NCI-H345 treated with DMSO at 0.1 percent for 48 hours (cell line): ENCODE measurements around the gene SRRD.
"Not testable (repeated sequence)": the region's sequence is repeated elsewhere in the genome, so short reads cannot be mapped to it uniquely, and the experiment has no call there.

Experiments used
- DNase-seq: peaks from one replicate; lab custom pipeline; 2025; ENCODE audit not compliant: unreplicated experiment; lab: John Stamatoyannopoulos, UW

Gene SRRD

GRCh38 chr22:26516503-26516902 lies 32.8 kb downstream of the SRRD start:
- DNase-seq: no peak

- no peak for DNase-seq
These were observed 33.8 kb downstream of the SRRD start for GRCh38 chr22:26517429-26517828.

DNA sequence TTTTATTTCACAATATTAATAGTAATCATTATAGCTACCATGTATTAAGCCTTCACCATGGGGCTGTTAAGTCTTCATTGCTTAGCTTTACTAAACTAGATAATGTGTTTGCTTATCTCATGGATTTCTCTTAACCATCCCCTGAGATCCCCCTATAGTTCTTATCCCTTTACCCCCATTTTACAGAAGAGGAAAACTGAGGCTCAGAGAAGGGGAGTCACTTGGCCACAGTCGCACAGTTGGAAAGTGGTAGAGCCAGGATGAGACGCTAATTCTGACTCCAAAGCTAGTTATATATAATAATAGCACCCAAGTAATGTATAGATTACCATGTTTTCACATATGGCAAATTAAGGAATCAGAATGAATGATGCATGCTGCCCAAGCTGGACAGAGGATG lies 38.3 kb downstream of the SRRD start:
- no peak for DNase-seq

GRCh38 chr22:26522592-26522991 lies 38.9 kb downstream of the SRRD start:
- DNase-seq: no peak

GRCh38 chr22:26524870-26525269 lies 41.2 kb downstream of the SRRD start:
- DNase-seq: no peak

- DNase-seq: no peak
These were observed 42.4 kb downstream of the SRRD start for GRCh38 chr22:26525946-26526564.

DNA sequence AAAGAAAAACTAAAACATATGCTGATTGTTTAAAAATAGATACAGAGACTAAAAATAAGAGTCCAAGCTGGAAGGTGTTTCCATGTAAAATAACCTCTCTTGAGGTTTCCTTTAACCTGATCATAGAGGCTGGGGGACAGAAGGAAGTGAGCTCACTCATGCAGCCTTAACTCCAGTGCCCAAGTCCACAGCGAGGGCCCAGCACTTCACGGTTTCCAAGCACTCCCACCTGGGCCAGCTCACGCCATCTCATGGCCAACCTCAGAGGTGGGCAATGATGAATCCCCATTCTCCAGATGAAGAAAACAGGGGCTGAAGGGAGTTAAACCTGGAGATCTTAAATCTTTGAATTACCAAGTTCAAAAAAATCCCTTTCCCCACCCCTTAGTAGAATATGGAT lies 43.5 kb downstream of the SRRD start:
- no peak for DNase-seq

- DNase-seq: no peak
These were observed 44.1 kb downstream of the SRRD start for GRCh38 chr22:26527574-26528465.

GRCh38 chr22:26528518-26528917 lies 44.8 kb downstream of the SRRD start:
- not testable (repeated sequence) for DNase-seq

DNA sequence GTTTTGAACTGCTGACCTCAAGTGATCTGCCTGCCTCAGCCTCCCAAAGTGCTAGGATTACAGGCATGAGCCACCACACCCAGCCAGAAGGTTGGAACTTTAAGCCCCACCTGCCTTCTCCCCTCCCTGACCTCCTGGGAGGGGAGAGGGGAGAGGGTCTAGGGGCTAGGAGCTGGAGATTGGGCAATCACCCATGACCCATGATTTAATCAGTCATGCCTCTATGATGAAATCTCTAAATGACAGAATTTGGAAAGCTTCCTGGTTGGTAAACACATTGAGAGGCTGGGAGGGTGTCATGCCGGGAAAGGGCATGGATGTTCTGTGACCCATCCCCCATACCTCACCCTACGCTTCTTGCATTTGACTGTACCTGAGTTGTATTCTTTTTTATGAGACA lies 45.7 kb downstream of the SRRD start:
- DNase-seq: no peak

DNA sequence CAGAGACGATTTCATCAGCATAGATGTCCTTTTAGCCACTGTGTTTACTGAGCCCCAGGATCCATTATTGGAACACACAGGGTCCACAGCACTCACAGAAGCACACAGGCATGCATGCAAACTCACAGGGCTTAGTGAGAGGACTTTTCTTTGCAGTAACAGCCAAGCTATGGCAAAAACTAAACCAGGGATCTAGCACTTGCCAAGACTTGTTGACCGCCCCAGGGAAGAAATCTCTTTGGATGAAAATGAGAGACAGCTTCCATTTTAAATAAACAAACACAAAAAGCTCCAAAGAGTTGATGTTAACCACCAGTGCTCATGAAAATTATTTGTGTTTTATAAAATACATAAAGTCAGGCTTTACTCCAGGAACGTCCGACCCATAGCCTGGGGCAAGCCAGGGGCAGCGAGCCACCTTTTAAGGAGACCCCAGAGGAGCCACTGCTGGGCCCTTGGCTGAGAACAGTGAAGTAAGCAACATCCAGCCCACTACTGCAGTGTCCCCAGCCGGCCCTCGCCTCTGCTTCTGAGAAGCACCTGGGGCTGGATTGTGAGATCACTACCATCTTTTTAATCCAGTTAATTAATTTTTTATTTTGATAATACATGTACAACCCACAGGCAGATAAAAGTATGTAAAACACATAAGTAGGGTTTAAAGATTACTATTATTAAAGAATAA lies 50.6 kb downstream of the SRRD start:
- no peak for DNase-seq

- no peak for DNase-seq
These were observed 51.4 kb downstream of the SRRD start for GRCh38 chr22:26534874-26535602.

DNA sequence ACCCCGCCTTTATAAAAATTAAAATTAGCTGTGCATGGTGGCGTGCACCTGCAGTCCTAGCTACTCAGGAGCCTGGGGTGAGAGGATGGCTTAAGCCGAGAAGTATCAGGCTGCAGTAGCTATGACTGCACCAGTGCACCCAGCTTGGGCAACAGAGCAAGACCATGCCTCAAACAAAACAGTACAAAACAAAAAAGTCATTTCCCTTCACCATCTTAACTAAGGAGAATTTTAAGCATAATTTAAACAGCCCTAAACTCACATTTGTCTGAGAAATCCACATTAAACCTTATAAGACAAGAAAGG lies 51.9 kb downstream of the SRRD start:
- no peak for DNase-seq

DNA sequence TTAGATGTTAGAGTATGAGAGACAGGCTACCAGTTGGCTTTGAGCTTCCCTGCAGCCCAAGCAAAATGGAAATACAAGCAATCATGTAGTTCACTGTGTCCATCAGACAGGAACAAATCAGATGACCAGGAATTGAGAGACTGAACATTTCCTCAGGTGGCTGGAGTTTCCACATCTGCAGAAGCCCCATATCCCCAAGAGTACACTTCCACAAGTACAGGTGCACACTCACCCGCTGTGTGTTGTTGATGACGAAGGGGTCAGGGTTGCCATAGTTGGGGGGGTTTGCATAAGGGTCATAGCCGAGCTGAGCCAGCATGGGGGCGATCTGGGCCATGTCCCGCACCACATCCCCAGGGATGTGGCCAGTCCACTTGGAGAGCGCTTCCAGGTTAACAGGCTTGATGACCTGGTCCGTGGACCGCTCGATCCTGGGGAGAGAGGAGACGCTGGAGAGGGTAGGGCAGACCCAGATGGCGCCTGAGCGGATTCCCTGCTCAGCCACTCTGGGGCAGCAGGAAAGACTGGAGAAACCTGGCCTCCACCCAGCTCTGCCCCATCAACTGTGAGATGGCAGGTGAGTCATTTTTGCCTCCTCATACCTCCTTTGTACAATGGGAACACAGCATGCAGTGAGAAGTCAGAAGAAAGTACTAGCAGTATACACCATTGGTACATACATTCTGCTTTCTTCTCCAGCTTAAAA lies 52.5 kb downstream of the SRRD start:
- DNase-seq: no peak

- no peak for DNase-seq
These were observed 53.1 kb downstream of the SRRD start for GRCh38 chr22:26536762-26537134.

GRCh38 chr22:26540119-26540518 lies 56.4 kb downstream of the SRRD start:
- no peak for DNase-seq

DNA sequence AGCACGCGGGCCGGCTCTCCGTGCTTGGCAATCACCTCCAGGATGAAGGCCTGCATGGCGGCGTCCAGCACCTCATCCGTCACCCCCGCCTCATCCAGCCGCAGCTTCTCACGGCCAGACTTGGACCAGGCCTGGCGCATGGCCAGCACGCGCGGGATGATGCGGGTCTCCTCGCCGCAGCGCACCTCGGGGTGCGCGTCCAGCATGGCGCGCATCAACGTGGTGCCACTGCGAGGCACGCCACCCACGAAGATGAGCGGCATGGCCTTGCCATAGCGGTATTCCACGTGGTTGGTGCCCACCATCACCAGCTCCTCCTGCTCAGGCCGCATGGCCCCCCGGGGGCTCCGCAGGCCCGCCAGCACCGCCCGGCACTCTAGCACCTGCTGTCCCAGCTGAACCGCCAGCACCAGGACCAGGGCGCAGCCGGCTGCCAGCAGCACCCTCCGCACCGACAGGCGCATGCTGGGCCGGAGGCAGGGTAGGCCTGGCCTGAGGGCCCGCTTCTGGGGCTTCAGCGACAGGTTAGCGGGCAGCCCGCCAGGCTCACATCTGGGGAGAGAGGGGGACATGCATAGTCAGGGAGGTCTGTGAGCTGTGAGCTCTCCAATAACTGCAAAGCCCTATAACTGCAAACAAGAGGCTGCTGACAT lies 57.6 kb downstream of the SRRD start:
- no peak for DNase-seq

GRCh38 chr22:26542831-26543230 lies 59.2 kb downstream of the SRRD start:
- DNase-seq: no peak
